ENCODE results near the gene SCUBE2. TPM values are rescaled to one million over a fixed set of nuclear protein-coding genes. Genes with fewer than 3 reads are reported as not detected.

The SCUBE2 gene
- total RNA-seq, 1 donor from 2014 or later, result 7.1 TPM

- ATAC-seq (no peak), DNase-seq (no peak)
- TF ChIP-seq CTCF (IDR thresholded peaks at IDR 0.05), result no peak
- Histone ChIP-seq H3K4me1 (no peaks in the 10 kb centered on the region), H3K36me3 (no peaks in the 10 kb centered on the region), H3K4me3 (no peak overlapping the region), H3K27ac (no peak overlapping the region), H3K27me3 (ENCODE audit: low read depth) (no peaks in the 10 kb centered on the region), H3K9me3 (no peaks in the 10 kb centered on the region)
- intact Hi-C loops (cut with DNase I), result no loop called here
These were observed 18.7 kb downstream of the SCUBE2 start for GRCh38 chr11:9072626-9073176.

GRCh38 chr11:9071692-9072091 is 19.7 kb downstream of the SCUBE2 start:
- ATAC-seq, result no peak
- no peak for TF ChIP-seq CTCF (IDR thresholded peaks at IDR 0.05)
- H3K27me3 ChIP-seq (ENCODE audit: low read depth), result no peaks in the 10 kb centered on the region
- H3K9me3 ChIP-seq, result no peaks in the 10 kb centered on the region
- no peak for DNase-seq
- no peaks in the 10 kb centered on the region for H3K36me3 ChIP-seq
- no peaks in the 10 kb centered on the region for H3K4me1 ChIP-seq
- intact Hi-C loops (cut with DNase I), result no loop called here
- H3K4me3 ChIP-seq, result no peak overlapping the region
- no peak overlapping the region for H3K27ac ChIP-seq

- Histone ChIP-seq H3K4me1 (no peaks in the 10 kb centered on the region), H3K27me3 (ENCODE audit: low read depth) (no peaks in the 10 kb centered on the region), H3K36me3 (no peaks in the 10 kb centered on the region), H3K27ac (no peak overlapping the region), H3K4me3 (no peak overlapping the region), H3K9me3 (no peaks in the 10 kb centered on the region)
- no peak for DNase-seq
- intact Hi-C loops (cut with DNase I), result no loop called here
- no peak for TF ChIP-seq CTCF (IDR thresholded peaks at IDR 0.05)
- no peak for ATAC-seq
These were observed 20.5 kb downstream of the SCUBE2 start for GRCh38 chr11:9070749-9071491.

GRCh38 chr11:9069862-9070470 is 21.4 kb downstream of the SCUBE2 start:
- no peaks in the 10 kb centered on the region for H3K4me1 ChIP-seq
- ATAC-seq (no peak), DNase-seq (no peak)
- H3K27me3 ChIP-seq (ENCODE audit: low read depth), result no peaks in the 10 kb centered on the region
- H3K27ac ChIP-seq, result no peak overlapping the region
- H3K36me3 ChIP-seq, result no peaks in the 10 kb centered on the region
- H3K4me3 ChIP-seq, result no peak overlapping the region
- no peaks in the 10 kb centered on the region for H3K9me3 ChIP-seq
- no peak for TF ChIP-seq CTCF (IDR thresholded peaks at IDR 0.05)
- intact Hi-C loops (cut with DNase I), result no loop called here

GRCh38 chr11:9069256-9069655 is 22.1 kb downstream of the SCUBE2 start:
- Histone ChIP-seq H3K36me3 (no peaks in the 10 kb centered on the region), H3K4me3 (no peak overlapping the region), H3K27me3 (ENCODE audit: low read depth) (no peaks in the 10 kb centered on the region), H3K27ac (no peak overlapping the region), H3K4me1 (no peaks in the 10 kb centered on the region), H3K9me3 (no peaks in the 10 kb centered on the region)
- intact Hi-C loops (cut with DNase I), result no loop called here
- no peak for ATAC-seq
- DNase-seq, result no peak
- no peak for TF ChIP-seq CTCF (IDR thresholded peaks at IDR 0.05)

All from lower lobe of right lung (tissue), 2 donors.